A549 (cell line): ENCODE measurements around the gene DSC2.

Experiments used
- CBX2 ChIP-seq: fragments of 200-600 bp; sonication (generic); IDR thresholded peaks from 2 replicates; pipeline ENCODE4 v1.6.1; 2016; ENCODE audit warnings: low read depth, mild to moderate bottlenecking, borderline replicate concordance
- CHD2 ChIP-seq: fragments of 150-350 bp; IDR thresholded peaks from 2 replicates; pipeline ENCODE4 v1.6.1; 2014; ENCODE audit warnings: low read length; ENCODE audit not compliant: partially characterized antibody
- FOXS1 ChIP-seq: fragments of 250-450 bp; sonication (Bioruptor Pico); IDR thresholded peaks from 2 replicates; pipeline ENCODE4 v1.5.0; 2020; ENCODE audit warnings: mild to moderate bottlenecking, moderate library complexity
- KDM1A ChIP-seq: fragments of 200-600 bp; sonication (generic); IDR thresholded peaks from 2 replicates; pipeline ENCODE4 v1.6.1; 2016; ENCODE audit warnings: low read depth, mild to moderate bottlenecking
- RCOR1 ChIP-seq: fragments of 150-350 bp; IDR thresholded peaks from 2 replicates; pipeline ENCODE4 v1.6.1; 2014; ENCODE audit warnings: antibody characterized with exemption, low read length, low read depth
- TF ChIP-seq, protein P1 (sequence below): fragments of >200 bp; sonication (Bioruptor Twin); formaldehyde crosslinking; IDR thresholded peaks from 3 replicates; pipeline ENCODE4 v1.5.1; 2016
- TF ChIP-seq, protein P2 (sequence below): fragments of 200-600 bp; sonication (generic); IDR thresholded peaks from 2 replicates; pipeline ENCODE4 v1.6.1; 2016; ENCODE audit warnings: antibody characterized with exemption, mild to moderate bottlenecking, moderate library complexity

DNA sequence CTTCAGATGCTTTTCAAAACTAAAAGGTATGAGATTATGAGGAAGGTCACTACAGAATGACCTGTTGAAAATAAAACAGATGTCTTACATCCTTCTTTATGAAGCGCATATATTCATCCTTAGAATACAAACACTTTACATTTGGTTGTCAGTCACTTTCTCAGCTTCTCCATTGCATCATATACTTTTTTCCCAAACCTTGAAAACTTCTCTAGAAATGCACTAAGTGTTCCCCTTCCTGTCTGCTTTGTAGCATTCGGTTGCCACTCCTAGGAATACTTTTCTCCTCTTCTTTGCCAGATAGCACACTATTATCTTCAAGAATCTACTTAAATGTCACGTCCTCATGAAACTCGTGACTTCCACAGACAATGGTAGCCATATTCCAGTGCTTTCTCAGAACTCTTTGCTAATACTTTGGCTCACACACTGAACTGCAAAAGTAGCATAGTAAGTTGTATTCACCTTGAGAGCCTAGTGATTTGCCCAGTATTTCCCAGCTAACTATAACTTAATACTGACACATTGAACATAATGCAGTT lies 32.8 kb upstream of the DSC2 start:
- TF ChIP-seq RCOR1, result no peak
- no peak for TF ChIP-seq FOXS1 (CRISPR knock-in tag)
- TF ChIP-seq, protein P1, sequence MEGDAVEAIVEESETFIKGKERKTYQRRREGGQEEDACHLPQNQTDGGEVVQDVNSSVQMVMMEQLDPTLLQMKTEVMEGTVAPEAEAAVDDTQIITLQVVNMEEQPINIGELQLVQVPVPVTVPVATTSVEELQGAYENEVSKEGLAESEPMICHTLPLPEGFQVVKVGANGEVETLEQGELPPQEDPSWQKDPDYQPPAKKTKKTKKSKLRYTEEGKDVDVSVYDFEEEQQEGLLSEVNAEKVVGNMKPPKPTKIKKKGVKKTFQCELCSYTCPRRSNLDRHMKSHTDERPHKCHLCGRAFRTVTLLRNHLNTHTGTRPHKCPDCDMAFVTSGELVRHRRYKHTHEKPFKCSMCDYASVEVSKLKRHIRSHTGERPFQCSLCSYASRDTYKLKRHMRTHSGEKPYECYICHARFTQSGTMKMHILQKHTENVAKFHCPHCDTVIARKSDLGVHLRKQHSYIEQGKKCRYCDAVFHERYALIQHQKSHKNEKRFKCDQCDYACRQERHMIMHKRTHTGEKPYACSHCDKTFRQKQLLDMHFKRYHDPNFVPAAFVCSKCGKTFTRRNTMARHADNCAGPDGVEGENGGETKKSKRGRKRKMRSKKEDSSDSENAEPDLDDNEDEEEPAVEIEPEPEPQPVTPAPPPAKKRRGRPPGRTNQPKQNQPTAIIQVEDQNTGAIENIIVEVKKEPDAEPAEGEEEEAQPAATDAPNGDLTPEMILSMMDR, result no peak
- TF ChIP-seq CBX2, result no peak
- TF ChIP-seq KDM1A, result no peak
- TF ChIP-seq, protein P2, sequence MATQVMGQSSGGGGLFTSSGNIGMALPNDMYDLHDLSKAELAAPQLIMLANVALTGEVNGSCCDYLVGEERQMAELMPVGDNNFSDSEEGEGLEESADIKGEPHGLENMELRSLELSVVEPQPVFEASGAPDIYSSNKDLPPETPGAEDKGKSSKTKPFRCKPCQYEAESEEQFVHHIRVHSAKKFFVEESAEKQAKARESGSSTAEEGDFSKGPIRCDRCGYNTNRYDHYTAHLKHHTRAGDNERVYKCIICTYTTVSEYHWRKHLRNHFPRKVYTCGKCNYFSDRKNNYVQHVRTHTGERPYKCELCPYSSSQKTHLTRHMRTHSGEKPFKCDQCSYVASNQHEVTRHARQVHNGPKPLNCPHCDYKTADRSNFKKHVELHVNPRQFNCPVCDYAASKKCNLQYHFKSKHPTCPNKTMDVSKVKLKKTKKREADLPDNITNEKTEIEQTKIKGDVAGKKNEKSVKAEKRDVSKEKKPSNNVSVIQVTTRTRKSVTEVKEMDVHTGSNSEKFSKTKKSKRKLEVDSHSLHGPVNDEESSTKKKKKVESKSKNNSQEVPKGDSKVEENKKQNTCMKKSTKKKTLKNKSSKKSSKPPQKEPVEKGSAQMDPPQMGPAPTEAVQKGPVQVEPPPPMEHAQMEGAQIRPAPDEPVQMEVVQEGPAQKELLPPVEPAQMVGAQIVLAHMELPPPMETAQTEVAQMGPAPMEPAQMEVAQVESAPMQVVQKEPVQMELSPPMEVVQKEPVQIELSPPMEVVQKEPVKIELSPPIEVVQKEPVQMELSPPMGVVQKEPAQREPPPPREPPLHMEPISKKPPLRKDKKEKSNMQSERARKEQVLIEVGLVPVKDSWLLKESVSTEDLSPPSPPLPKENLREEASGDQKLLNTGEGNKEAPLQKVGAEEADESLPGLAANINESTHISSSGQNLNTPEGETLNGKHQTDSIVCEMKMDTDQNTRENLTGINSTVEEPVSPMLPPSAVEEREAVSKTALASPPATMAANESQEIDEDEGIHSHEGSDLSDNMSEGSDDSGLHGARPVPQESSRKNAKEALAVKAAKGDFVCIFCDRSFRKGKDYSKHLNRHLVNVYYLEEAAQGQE, result no peak
- no peak for TF ChIP-seq CHD2
